Brain pericyte (primary cell): Measurements from ENCODE around the gene SH2D1A.

ENCODE experiments used
- DNase-seq: peaks from one replicate; pipeline ENCODE4 v3.0.0-alpha.2; 2012; ENCODE audit warnings: low read depth, low spot score

The SH2D1A gene

DNA sequence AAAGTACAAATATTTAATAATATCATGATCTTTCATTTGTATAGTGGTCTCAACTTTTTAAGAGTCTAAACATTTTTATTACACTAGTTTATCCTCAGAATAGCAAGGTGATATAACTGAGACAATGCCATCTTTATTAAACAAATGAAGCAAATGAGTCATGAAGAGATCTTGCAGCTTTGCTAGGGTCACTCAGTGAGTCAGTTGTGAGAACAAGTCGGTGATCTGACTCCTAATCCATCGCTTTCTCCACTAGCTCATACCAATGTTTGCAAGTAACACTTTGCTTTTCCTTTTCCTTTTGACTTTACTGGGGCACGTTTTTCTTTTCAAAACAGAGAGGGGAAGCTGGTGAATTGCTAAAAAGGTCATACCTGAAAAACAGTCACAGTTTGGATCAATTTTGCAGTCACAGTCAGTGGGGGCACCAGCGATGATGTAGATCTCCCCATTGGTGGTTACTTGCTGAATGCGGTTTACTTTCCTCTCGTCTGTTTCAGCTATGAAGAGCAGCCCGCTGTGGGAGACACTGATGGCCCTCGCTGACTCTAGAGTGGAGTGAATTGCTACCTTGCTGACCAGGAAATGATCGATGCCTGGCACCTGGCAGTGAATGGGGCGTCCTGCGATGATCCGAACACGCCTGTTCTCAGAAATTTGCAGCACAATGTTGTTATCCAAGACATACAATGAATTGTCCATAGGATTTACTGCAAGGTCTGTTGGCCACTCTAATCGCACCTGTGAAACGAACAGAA lies 75.7 kb downstream of the SH2D1A start:
- no peak for DNase-seq
